Uterus (tissue), 2 donors: ENCODE results near the gene WDFY4.

Source experiments
- POLR2A ChIP-seq, 2 donors: fragments of 450-650 bp; IDR thresholded peaks; one replicate each; pipeline ENCODE4 v1.6.1; 2016; ENCODE audit warnings: antibody characterized with exemption in 2 of 2, mild to moderate bottlenecking in 1 of 2, moderate library complexity in 1 of 2
- TF ChIP-seq, protein P1 (sequence below), 4 experiments: fragments of 200-600 bp in 2 of 4; fragments of 450-650 bp in 2 of 4; sonication (generic) in 2 of 4; IDR thresholded peaks; one replicate each; pipeline ENCODE4 v1.5.1; 2016 to 2019; ENCODE audit warnings: antibody characterized with exemption in 4 of 4, mild to moderate bottlenecking in 2 of 4, moderate library complexity in 1 of 4

DNA sequence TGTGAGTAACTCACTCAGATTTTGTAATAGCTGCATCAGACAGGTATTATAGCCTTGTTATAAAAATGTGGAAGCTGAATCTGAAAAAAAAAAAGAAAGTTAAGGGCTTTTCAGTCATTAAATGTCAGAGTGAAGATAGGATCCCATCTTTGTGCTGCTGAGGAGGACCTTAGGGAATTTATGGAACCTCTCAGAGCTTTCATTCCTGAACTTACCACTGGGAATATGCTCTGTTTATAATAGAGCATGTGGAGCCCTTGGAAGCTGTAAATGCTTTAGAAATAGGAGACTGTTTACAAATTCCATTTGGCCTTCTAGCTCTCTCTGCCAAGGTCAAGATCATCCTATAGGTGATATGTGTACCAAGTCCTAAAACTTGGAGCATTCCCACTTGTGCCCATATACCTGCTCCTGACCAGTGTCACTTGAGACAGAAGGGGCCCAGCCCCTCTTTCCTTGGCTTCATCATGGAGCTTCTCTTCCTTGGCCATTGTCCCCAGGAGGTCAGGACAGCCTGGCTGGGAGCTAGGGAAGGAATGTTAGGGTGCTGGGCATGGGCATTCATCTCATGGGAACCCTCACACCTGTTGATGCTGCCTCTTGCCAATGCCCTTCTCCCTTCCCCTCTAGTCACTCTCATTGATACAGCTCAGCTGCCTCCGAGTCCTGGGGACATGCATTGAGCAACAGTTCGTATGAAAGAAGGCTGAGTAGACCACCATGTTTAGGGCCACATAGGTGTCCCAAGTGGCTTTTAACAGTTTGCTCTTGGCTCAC lies 149.7 kb downstream of the WDFY4 start:
- TF ChIP-seq POLR2A (IDR thresholded peaks at IDR 0.05): no peak
- TF ChIP-seq, protein P1, sequence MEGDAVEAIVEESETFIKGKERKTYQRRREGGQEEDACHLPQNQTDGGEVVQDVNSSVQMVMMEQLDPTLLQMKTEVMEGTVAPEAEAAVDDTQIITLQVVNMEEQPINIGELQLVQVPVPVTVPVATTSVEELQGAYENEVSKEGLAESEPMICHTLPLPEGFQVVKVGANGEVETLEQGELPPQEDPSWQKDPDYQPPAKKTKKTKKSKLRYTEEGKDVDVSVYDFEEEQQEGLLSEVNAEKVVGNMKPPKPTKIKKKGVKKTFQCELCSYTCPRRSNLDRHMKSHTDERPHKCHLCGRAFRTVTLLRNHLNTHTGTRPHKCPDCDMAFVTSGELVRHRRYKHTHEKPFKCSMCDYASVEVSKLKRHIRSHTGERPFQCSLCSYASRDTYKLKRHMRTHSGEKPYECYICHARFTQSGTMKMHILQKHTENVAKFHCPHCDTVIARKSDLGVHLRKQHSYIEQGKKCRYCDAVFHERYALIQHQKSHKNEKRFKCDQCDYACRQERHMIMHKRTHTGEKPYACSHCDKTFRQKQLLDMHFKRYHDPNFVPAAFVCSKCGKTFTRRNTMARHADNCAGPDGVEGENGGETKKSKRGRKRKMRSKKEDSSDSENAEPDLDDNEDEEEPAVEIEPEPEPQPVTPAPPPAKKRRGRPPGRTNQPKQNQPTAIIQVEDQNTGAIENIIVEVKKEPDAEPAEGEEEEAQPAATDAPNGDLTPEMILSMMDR (IDR thresholded peaks at IDR 0.05): no peak
